Stimulated activated effector memory CD8-positive, alpha-beta T cell treated with anti-CD3 and anti-CD28 coated beads, Interleukin-12 subunit alpha, Interleukin-12 subunit beta, amount 100 ng/mL, for 72 hours (primary cell): ENCODE results near the gene HUS1.

Experiments used
- ATAC-seq: fragments of 150-1000 bp; cut with Tn5 transposase; 2 replicates; pipeline ENCODE4 v1.10.0; 2021
- DNase-seq, 2 donors: peaks; one replicate each; pipeline ENCODE4 v3.0.0; 2021 to 2022; ENCODE audit warnings: low spot score in 2 of 2
- H3K27ac Mint-ChIP-seq: one replicate; pipeline ENCODE4 v1.8.0; 2022; ENCODE audit warnings: mild to moderate bottlenecking, mixed read lengths
- H3K36me3 Mint-ChIP-seq: one replicate; pipeline ENCODE4 v1.8.0; 2022; ENCODE audit warnings: mild to moderate bottlenecking, mixed read lengths
- H3K4me1 Mint-ChIP-seq: one replicate; pipeline ENCODE4 v1.8.0; 2022; ENCODE audit warnings: mixed read lengths
- H3K4me3 Mint-ChIP-seq: one replicate; pipeline ENCODE4 v1.8.0; 2022; ENCODE audit warnings: mild to moderate bottlenecking, mixed read lengths
- H3K9me3 Mint-ChIP-seq: one replicate; pipeline ENCODE4 v1.8.0; 2022; ENCODE audit warnings: mixed read lengths

Gene HUS1

DNA sequence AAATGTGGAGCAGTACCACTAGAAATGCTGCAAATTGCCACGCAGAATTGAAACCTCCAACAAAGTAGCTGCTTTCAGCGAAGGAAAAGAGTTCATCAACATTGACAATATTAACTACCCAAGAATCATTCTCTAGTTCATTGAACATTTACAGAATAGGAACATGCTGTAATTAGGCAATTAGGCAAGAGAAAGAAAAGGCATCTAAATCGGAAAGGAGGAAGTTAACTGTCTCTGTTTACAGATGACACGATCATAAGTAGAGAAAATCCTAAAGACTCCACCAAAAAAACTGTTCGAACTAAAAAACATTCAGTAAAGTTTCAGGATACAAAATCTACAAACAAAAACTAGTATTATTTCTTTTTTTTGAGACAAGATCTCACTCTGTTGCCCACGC lies 22.3 kb downstream of the HUS1 start:
- peak overlapping the region; percentile 23 for H3K27ac Mint-ChIP-seq
- H3K4me1 Mint-ChIP-seq = no peaks in the 10 kb centered on the region
- H3K4me3 Mint-ChIP-seq = no peak overlapping the region
- H3K36me3 Mint-ChIP-seq = peaks cover 59% of the 10 kb centered on the region
- ATAC-seq (no peak), DNase-seq (no peak)
- H3K9me3 Mint-ChIP-seq = no peaks in the 10 kb centered on the region

DNA sequence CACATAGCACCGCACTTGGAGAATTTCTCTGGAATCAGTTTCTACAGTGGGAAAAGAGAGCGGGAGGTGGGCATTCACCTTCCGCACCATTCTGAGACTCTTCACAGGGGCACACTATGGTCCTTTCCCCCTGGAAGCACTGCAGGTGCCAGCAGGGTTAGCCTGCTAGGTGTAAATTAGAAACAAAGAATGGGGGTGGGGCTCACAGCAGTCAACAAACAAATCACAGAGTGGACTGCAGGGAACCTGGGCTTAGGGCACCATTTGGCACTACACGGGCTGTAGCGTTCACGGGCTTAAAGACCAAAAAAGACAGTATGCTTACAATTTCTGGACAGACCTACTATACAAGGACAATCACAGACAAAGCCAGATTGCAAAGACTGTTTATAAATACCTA lies 23.2 kb downstream of the HUS1 start:
- H3K36me3 Mint-ChIP-seq = peaks cover 50% of the 10 kb centered on the region
- H3K27ac Mint-ChIP-seq = no peak overlapping the region
- DNase-seq (no peak), ATAC-seq (no peak)
- H3K4me3 Mint-ChIP-seq = no peak overlapping the region
- no peaks in the 10 kb centered on the region for H3K9me3 Mint-ChIP-seq
- no peaks in the 10 kb centered on the region for H3K4me1 Mint-ChIP-seq

DNA sequence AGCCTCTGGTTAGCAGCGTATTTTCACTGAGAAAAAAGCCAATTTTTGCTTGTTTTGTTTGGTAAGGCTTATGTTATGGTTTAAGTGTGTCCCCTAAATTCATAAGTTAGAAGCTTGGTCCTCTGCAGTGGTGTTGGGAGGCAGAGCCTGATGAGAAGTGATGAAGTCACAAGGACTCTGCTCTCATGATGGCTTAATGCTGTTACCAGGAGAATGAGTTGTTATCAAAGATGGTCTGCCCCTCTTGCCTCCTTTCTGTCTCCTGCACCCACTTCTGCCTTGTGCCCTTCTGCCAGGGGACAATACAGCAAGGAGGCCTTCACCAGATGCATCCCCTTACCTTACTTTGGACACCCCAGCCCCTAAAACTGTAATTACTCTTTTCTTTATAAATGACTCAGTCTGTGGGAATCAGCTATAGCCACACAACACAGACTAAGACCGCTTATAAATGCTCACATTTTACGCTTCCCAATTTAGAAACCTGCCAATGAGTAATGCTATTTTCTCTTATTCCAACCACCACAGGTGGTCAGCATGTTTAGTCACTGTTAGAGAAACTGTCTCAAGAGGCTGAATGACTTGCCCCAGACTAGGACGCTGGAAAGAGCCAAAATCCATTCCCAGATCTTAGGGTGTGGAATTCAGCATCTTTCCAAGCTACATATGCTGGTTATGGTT lies 25.0 kb downstream of the HUS1 start:
- H3K27ac Mint-ChIP-seq = no peak overlapping the region
- ATAC-seq = peak; percentile 61

DNA sequence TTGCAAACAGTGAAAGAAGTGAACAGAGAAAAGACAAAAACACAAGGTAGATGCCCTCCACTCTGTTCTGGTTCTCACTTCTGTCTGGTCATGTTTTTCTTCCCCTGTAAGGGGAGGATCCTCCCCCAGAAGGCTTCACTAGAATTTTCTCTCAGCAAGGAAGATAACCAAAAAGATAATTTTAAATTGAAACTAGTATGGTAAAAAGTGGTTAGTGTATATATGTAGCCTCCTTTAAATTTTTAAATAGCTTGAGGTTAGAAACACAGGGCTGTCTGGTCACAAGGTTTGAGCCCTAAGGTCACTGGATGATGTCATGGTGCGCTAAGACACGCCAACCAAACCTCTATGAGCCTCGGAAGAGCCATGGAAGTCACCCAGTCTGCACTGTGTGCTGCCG lies 25.6 kb downstream of the HUS1 start:
- ATAC-seq (no peak), DNase-seq (no peak)
- no peak overlapping the region for H3K27ac Mint-ChIP-seq
- peaks cover 40% of the 10 kb centered on the region for H3K36me3 Mint-ChIP-seq
- no peak overlapping the region for H3K4me3 Mint-ChIP-seq
- H3K4me1 Mint-ChIP-seq = no peaks in the 10 kb centered on the region
- no peaks in the 10 kb centered on the region for H3K9me3 Mint-ChIP-seq

More for the DNA sequence above, 25.0 kb downstream of the HUS1 start:
- no peak for DNase-seq
- Mint-ChIP-seq H3K4me1 (no peaks in the 10 kb centered on the region), H3K36me3 (peaks cover 40% of the 10 kb centered on the region), H3K4me3 (no peak overlapping the region), H3K9me3 (no peaks in the 10 kb centered on the region)

DNA sequence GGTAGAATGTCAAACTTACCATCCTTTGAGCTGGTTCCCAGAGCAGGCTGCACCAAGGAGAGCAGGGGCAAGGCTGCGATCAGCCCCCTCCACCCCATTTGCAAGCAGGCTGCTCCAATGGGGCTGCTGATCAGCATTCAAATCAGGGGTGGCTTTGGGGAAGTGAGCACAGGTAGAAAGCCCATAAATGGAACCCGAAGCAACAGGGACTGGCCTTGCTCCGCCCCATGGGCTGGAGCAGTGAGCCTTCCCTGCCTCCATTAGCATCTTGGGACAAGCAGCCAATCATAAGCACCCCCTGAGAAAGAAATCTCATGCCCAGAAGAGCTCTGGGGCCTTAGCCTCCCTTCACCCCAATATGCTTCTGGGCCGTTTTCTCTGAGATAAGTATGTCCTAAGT lies 27.2 kb downstream of the HUS1 start:
- Mint-ChIP-seq H3K4me1 (no peaks in the 10 kb centered on the region), H3K27ac (no peak overlapping the region), H3K9me3 (no peaks in the 10 kb centered on the region), H3K4me3 (no peak overlapping the region), H3K36me3 (peaks cover 32% of the 10 kb centered on the region)
- DNase-seq (no peak), ATAC-seq (no peak)

DNA sequence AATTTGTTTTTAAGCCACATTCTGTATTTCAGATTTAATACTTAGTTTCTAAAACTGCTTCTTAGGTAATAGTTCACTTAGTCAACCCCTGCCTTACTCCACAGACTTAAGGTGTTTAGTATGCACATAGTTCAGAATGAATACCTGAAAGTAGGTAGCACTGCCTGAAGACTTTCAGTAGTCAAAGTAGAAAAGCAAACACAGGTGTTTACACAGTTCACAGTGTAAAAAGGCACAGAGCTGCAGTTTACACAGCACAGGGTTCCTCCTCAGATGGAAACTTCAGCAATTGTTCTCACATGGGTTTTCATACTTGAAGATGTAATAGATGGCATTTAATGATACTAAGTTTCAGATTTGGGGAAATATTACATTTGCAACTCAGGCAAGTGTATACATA lies 28.0 kb downstream of the HUS1 start:
- no peak overlapping the region for H3K4me3 Mint-ChIP-seq
- ATAC-seq (no peak), DNase-seq (no peak)
- H3K9me3 Mint-ChIP-seq = no peaks in the 10 kb centered on the region
- H3K36me3 Mint-ChIP-seq = peaks cover 29% of the 10 kb centered on the region
- H3K4me1 Mint-ChIP-seq = peaks cover 4% of the 10 kb centered on the region
- H3K27ac Mint-ChIP-seq = no peak overlapping the region

DNA sequence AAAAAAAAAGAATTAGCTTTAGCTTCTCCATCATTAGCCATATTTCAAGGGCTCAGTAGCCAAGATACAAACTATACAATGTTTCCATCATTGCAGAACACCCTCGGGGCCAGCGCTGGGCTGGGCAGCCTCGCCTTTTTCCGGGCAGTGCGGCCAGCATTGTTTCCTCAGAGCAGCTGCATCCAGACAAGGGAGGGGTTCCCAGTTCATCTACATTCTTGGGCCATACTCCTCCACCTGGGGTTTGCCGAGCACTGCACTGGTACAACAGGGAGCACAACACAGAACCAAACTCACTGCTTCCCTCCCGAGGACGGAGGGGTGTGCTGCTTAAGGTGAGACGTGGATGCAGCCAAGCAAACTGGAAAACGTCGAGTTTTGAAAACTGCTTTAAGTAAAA lies 28.7 kb downstream of the HUS1 start:
- DNase-seq = no peak
- Mint-ChIP-seq H3K4me1 (peaks cover 7% of the 10 kb centered on the region), H3K36me3 (peaks cover 28% of the 10 kb centered on the region), H3K4me3 (no peak overlapping the region), H3K9me3 (no peaks in the 10 kb centered on the region), H3K27ac (no peak overlapping the region)
- ATAC-seq = no peak

DNA sequence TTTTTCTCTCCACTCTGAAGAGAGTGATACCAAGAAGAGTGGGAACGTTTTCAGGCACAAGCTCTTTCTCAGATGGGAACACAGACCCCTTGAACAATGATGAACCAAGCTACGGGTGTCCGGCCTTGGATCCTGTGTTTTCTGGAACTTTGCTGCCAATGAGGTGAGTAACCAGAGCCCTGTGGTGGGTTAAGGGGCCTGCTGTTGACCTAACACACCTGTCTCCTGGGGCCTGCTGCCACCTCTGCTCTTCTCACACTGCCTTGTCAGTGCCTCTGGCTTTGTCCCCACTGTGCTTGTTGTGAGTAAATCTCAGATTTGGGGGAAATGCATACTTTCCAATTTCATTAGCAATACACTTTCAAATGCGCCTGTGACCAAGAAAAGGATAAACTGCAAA lies 29.7 kb downstream of the HUS1 start:
- DNase-seq (no peak), ATAC-seq (no peak)
- Mint-ChIP-seq H3K4me1 (peaks cover 7% of the 10 kb centered on the region), H3K9me3 (no peaks in the 10 kb centered on the region), H3K27ac (no peak overlapping the region), H3K4me3 (no peak overlapping the region), H3K36me3 (peaks cover 18% of the 10 kb centered on the region)

DNA sequence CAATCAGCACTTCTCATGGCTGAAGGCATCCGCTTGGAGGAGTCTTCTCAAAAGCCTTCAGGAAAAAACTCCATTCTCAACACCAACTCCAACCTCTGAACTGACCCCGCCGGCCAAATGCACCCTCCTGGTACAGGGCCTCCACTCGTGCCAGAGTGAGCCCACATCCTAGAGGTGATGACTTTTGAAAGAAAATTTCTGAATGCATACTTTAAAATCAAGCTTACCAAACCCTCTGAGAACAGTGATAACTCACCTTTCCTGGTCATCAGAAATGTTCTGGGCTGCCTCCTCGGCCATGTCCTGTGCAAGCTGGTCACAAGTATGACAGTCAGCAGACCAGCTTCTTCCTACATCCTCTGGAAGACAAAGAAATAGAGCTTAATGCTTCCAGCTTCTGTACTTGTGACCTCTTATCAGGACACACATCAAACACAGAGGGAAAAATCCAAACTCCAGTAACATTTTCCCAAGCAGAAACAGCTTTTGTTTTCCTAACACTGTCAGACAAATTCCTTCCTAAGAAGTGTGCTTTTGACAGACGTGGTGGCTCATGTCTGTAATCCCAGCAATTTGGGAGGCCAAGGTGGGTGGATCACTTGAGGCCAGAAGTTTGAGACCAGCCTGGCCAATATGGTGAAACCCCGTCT lies 31.1 kb downstream of the HUS1 start, which contains the start of gene PKD1L1:
TSS of gene PKD1L1 (minus strand) at position 326 of the 650 bp plus-strand sequence. CDS start at position 300, 26 bp downstream.
- no peaks in the 10 kb centered on the region for H3K9me3 Mint-ChIP-seq
- DNase-seq (no peak), ATAC-seq (no peak)
- H3K27ac Mint-ChIP-seq = peak within 1 kb of the TSS; percentile 43
- H3K36me3 Mint-ChIP-seq = peaks cover 6% of the 10 kb centered on the region
- peaks cover 7% of the 10 kb centered on the region for H3K4me1 Mint-ChIP-seq
- H3K4me3 Mint-ChIP-seq = no peak within 1 kb of the TSS

DNA sequence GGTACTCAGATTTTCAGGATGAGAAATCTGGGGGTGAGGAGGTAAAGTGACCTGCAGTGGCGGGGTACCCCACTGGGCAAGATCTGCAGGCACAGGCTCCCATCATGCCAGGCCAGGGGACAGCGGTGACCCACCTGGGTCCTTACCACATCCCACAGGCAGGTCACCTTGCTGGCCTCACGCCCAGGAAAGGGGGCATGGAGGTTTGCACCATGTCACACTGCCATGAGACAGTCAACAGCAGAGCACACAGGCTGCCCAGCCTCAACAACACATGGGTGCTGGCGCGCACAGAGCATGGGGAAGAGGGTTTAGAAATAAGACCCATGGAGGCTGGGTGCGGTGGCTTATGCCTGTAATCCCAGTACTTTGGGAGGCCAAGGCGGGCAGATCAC lies 32.1 kb downstream of the HUS1 start:
- Mint-ChIP-seq H3K27ac (peak overlapping the region; percentile 53), H3K36me3 (peaks cover 6% of the 10 kb centered on the region), H3K4me1 (peaks cover 7% of the 10 kb centered on the region), H3K4me3 (no peak overlapping the region), H3K9me3 (no peaks in the 10 kb centered on the region)
- ATAC-seq = no peak
- DNase-seq = no peak

DNA sequence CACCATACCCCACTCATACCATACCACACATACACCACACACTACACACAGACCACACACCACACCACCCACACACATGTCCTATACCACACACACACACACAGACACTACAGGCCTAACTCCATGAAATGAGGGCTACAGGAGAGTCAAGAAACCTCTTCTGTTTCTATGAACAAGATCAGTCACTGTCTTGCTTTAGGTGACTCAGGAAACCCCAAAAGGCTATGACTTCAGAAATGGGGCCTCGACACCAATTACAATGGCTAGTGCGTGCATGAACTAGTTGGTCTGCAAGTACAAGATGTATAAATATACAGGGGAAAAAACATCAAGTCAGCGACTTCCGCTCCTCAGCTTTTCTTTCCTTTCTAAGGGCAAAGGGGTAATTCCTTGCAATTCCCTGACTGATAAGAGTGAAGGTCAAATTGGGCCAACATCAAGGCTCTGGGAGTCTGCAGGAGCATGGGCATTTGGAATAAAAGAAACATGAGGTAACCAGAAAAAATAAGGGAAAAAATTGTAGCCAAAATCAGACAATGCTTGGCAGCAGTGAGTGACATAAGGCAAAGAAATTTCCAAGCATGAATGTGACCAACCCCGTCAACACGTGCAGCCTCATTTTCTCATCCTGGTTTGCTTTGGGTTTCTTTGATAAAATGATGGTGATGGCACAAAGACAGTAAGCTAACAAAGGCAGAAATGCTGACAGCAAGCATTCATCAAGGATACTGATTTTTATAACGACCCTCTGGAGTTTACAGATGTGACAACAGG lies 32.6 kb downstream of the HUS1 start:
- DNase-seq = no peak
- ATAC-seq = peak; percentile 75
- Mint-ChIP-seq H3K36me3 (peaks cover 6% of the 10 kb centered on the region), H3K9me3 (no peaks in the 10 kb centered on the region), H3K27ac (peak overlapping the region; percentile 53), H3K4me1 (peaks cover 7% of the 10 kb centered on the region), H3K4me3 (no peak overlapping the region)

DNA sequence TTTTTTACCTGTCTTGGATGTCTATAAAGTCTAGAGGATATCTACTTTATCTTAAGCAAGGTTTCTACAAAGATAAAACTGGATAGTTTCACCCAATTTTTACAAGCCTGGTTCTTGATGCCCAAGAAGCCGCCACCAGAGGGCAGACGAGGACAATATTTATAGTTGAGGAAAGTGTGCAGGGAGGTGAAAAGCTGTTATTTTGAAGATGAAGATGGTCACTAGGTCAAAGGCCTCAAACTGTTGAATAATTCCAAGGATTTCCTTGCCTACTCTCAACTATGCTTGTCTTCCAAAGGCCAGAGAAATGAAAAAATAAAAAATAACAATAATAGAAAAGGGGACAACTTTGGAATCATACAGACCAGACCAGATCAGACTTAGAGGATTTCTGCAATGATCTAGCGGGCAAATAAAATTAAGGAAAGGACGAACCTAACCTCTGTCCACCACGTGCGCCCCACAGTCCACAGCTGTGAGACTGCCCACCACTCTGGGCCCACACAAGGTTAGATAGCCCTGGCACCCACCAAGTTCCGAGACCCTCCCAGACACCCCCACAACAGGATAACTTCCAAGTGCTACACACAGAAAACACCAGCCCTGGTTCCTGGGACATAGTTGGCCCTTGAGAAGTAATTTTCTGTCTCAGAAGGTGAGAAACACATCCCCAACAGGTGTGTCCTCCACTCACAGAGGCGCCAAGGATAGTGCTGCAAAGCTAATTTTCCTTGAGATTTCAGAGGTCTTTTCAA lies 34.0 kb downstream of the HUS1 start:
- no peaks in the 10 kb centered on the region for H3K9me3 Mint-ChIP-seq
- peak; percentile 61 to 84 for DNase-seq
- peaks cover 7% of the 10 kb centered on the region for H3K4me1 Mint-ChIP-seq
- H3K36me3 Mint-ChIP-seq = peaks cover 6% of the 10 kb centered on the region
- H3K27ac Mint-ChIP-seq = no peak overlapping the region
- peak; percentile 48 for ATAC-seq
- no peak overlapping the region for H3K4me3 Mint-ChIP-seq

DNA sequence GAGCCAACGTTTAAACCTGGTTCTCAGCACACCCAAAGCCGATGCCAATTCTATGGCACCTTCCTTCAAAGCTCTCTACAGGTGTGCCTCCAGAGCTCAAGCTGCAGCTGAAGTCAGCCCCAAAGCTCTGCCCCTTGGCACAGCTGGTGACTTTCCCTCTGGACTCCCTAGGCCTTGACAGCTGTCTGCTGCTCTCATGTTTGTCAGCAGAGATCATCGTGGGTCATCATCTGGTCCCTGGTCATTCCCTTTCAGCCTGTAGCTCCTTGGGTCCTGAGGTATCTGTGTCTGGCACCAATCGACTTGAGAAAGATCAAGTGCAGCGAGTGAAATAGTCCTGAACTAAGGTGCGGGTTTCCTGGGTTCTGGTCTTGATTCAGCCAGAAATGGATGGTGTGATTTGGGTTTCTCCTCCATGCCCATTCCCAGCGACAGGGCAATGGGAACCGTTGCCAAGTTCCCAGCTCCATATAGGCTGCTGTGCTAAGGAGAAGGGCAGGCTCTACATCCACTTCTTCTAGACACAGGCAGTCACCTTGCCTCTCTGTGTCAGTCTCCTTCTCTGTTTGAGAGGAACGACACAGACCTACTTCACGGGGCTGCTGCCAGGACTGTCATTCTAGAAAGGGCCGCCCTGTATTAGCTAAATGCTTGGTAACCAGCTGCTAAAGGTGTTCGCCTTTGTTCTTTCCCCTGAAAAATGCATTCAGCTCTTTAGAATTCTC lies 34.7 kb downstream of the HUS1 start:
- H3K4me3 Mint-ChIP-seq = no peak overlapping the region
- no peak for DNase-seq
- no peak overlapping the region for H3K27ac Mint-ChIP-seq
- ATAC-seq = no peak
- peaks cover 6% of the 10 kb centered on the region for H3K36me3 Mint-ChIP-seq
- no peaks in the 10 kb centered on the region for H3K9me3 Mint-ChIP-seq
- H3K4me1 Mint-ChIP-seq = peaks cover 7% of the 10 kb centered on the region

DNA sequence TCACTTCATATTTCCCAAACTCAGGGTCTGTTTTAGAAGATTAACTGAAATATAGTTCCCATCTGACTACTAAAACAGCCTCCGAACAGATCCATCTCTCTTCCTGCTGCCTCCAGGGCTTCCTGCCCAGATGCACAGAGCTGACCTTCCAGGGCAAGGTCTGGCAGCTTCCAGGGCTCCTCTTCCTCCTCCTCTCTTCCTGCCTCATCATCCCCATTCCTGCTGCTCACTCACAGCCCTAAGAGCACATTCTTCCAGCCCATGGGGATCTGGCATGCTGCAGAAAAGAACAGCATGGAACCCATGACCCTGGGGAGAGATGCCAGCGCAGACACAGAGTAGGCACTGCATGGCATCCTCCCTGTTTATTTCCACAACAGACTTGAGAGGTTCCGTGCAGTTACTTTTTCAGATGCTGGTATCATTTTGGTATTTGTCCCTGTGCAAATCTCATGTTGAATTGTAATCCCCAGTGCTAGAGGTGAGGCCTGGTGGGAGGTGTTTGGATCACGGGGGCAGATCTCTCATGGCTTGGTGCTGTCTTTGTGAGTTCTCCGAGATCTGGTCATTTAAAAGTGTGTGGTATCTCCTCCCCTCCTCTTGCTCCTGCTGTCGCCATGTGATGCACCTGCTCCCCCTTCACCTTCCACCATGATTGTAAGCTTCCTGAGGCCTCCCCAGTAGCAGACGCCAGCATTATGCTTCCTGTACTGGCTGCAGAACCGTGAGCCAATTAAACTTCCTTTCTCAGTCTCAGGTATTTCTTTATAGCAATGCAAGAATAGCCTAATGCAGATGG lies 35.5 kb downstream of the HUS1 start:
- DNase-seq = no peak
- Mint-ChIP-seq H3K4me3 (no peak overlapping the region), H3K9me3 (no peaks in the 10 kb centered on the region), H3K4me1 (peaks cover 7% of the 10 kb centered on the region), H3K36me3 (peaks cover 6% of the 10 kb centered on the region), H3K27ac (no peak overlapping the region)
- ATAC-seq = no peak
